Measurements from ENCODE around the gene MILR1.

Gene MILR1

GRCh38 chr17:64498308-64499203 lies 49.6 kb downstream of the MILR1 start:
- no peak for TF ChIP-seq CTCF (IDR thresholded peaks at IDR 0.05; ENCODE audit: low read depth, low read length, missing control alignments)
- DNase-seq (ENCODE audit: extremely low read depth, low read depth) = no peak
- no peak overlapping the region for H3K4me3 ChIP-seq (replicated peaks; ENCODE audit: low read depth, low read length)

- TF ChIP-seq CTCF (IDR thresholded peaks at IDR 0.05; ENCODE audit: low read depth, low read length, missing control alignments) = no peak
- no peak for DNase-seq (ENCODE audit: extremely low read depth, low read depth)
- no peak overlapping the region for H3K4me3 ChIP-seq (replicated peaks; ENCODE audit: low read depth, low read length)
Measured at GRCh38 chr17:64499805-64500486, 51.0 kb downstream of the MILR1 start.

GRCh38 chr17:64500487-64500859 lies 51.6 kb downstream of the MILR1 start:
- TF ChIP-seq CTCF (IDR thresholded peaks at IDR 0.05; ENCODE audit: low read depth, low read length, missing control alignments) = no peak
- DNase-seq (ENCODE audit: extremely low read depth, low read depth) = no peak
- no peak overlapping the region for H3K4me3 ChIP-seq (replicated peaks; ENCODE audit: low read depth, low read length)

GRCh38 chr17:64500862-64501765 lies 52.2 kb downstream of the MILR1 start:
- H3K4me3 ChIP-seq (replicated peaks; ENCODE audit: low read depth, low read length) = no peak overlapping the region
- TF ChIP-seq CTCF (IDR thresholded peaks at IDR 0.05; ENCODE audit: low read depth, low read length, missing control alignments) = no peak
- no peak for DNase-seq (ENCODE audit: extremely low read depth, low read depth)

- TF ChIP-seq CTCF (IDR thresholded peaks at IDR 0.05; ENCODE audit: low read depth, low read length, missing control alignments) = no peak
- DNase-seq (ENCODE audit: extremely low read depth, low read depth) = no peak
- no peak overlapping the region for H3K4me3 ChIP-seq (replicated peaks; ENCODE audit: low read depth, low read length)
Measured at GRCh38 chr17:64502021-64502420, 53.1 kb downstream of the MILR1 start.

- no peak for TF ChIP-seq CTCF (IDR thresholded peaks at IDR 0.05; ENCODE audit: low read depth, low read length, missing control alignments)
- no peak overlapping the region for H3K4me3 ChIP-seq (replicated peaks; ENCODE audit: low read depth, low read length)
- no peak for DNase-seq (ENCODE audit: extremely low read depth, low read depth)
Measured at GRCh38 chr17:64502809-64503208, 53.9 kb downstream of the MILR1 start.

All from HFF-Myc (cell line).